Activated B cell treated with CpG ODN at 0.5 μM for 24 hours (primary cell): Measurements from ENCODE around the gene GARRE1. TPM values are rescaled to one million over a fixed set of nuclear protein-coding genes. Genes with fewer than 3 reads are reported as not detected.
"Not testable (repeated sequence)": the region's sequence is repeated elsewhere in the genome, so short reads cannot be mapped to it uniquely, and the experiment has no call there.

Source experiments
- ATAC-seq: fragments of 200-7000 bp; cut with Tn5 transposase; one replicate; pipeline ENCODE4 v1.10.0; 2021; ENCODE audit warnings: low read depth, mild to moderate bottlenecking, moderate library complexity
- CTCF ChIA-PET: fragments of 350-600 bp; sonication (Branson Sonifier 250); formaldehyde crosslinking; loops from one replicate; lab custom pipeline; 2021; ENCODE audit warnings: antibody characterized with exemption; lab: Charles Lee
- POLR2A ChIA-PET: fragments of 350-600 bp; sonication (Branson Sonifier 250); formaldehyde crosslinking; loops from one replicate; lab custom pipeline; 2021; ENCODE audit warnings: antibody characterized with exemption; lab: Charles Lee
- DNase-seq: peaks from one replicate; pipeline ENCODE4 v3.0.0; 2022
- H3K27ac Mint-ChIP-seq: one replicate; pipeline ENCODE4 v1.8.0; 2020; ENCODE audit warnings: mixed read lengths
- H3K27me3 Mint-ChIP-seq: one replicate; pipeline ENCODE4 v1.8.0; 2021; ENCODE audit warnings: mixed read lengths
- H3K36me3 Mint-ChIP-seq: one replicate; pipeline ENCODE4 v1.8.0; 2021; ENCODE audit warnings: low read depth, mixed read lengths
- H3K4me1 Mint-ChIP-seq: one replicate; pipeline ENCODE4 v1.8.0; 2021; ENCODE audit warnings: mixed read lengths
- H3K4me3 Mint-ChIP-seq: one replicate; pipeline ENCODE4 v1.8.0; 2020; ENCODE audit warnings: mild to moderate bottlenecking, mixed read lengths
- H3K9me3 Mint-ChIP-seq: one replicate; pipeline ENCODE4 v1.8.0; 2020; ENCODE audit warnings: mixed read lengths
- intact Hi-C: fragments of 100-400 bp; cut with micrococcal nuclease; formaldehyde crosslinking; loops from one replicate; pipeline ENCODE4 v1.15.1; 2024
- total RNA-seq: library from RNA; stranded (reverse); gene quantifications from 2 replicates; pipeline ENCODE4 v1.2.3, GENCODE V29; 2022
- TF ChIP-seq, protein P1 (sequence below): fragments of 200-600 bp; IDR thresholded peaks from one replicate; pipeline ENCODE4 v1.8.0; 2022; ENCODE audit warnings: antibody characterized with exemption, mild to moderate bottlenecking

Gene GARRE1
- total RNA-seq: 30.6 and 33.6 TPM in 2 replicates

- H3K27me3 Mint-ChIP-seq: no peaks in the 10 kb centered on the region
- H3K27ac Mint-ChIP-seq: peak within 1 kb of the TSS; percentile 96
- ChIA-PET POLR2A (interaction anchor here (0.7 to 1.9 kb wide), 6 partner anchors 15 to 81 kb away, joined by 3 to 17 read pairs (median 4); no protein-coding TSS in a partner anchor), CTCF (no interaction called here)
- intact Hi-C loops: loop anchor here (1.0 to 5.0 kb wide), 3 partner anchors 61 to 248 kb away; no protein-coding TSS in a partner anchor
- peak within 1 kb of the TSS; percentile 98 for H3K4me3 Mint-ChIP-seq
- peak; percentile 87 for ATAC-seq
- TF ChIP-seq, protein P1, sequence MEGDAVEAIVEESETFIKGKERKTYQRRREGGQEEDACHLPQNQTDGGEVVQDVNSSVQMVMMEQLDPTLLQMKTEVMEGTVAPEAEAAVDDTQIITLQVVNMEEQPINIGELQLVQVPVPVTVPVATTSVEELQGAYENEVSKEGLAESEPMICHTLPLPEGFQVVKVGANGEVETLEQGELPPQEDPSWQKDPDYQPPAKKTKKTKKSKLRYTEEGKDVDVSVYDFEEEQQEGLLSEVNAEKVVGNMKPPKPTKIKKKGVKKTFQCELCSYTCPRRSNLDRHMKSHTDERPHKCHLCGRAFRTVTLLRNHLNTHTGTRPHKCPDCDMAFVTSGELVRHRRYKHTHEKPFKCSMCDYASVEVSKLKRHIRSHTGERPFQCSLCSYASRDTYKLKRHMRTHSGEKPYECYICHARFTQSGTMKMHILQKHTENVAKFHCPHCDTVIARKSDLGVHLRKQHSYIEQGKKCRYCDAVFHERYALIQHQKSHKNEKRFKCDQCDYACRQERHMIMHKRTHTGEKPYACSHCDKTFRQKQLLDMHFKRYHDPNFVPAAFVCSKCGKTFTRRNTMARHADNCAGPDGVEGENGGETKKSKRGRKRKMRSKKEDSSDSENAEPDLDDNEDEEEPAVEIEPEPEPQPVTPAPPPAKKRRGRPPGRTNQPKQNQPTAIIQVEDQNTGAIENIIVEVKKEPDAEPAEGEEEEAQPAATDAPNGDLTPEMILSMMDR: no peak
- H3K9me3 Mint-ChIP-seq: no peaks in the 10 kb centered on the region
- peaks cover 38% of the 10 kb centered on the region for H3K4me1 Mint-ChIP-seq
- peak; percentile 90 for DNase-seq
- peaks cover 8% of the 10 kb centered on the region for H3K36me3 Mint-ChIP-seq
Measured at GRCh38 chr19:34254046-34254697, at the start of gene GARRE1. Gene GARRE1, plus strand, starts transcription at chr19:34254554. Its CDS starts 45,920 bp downstream, at chr19:34300474.

DNA sequence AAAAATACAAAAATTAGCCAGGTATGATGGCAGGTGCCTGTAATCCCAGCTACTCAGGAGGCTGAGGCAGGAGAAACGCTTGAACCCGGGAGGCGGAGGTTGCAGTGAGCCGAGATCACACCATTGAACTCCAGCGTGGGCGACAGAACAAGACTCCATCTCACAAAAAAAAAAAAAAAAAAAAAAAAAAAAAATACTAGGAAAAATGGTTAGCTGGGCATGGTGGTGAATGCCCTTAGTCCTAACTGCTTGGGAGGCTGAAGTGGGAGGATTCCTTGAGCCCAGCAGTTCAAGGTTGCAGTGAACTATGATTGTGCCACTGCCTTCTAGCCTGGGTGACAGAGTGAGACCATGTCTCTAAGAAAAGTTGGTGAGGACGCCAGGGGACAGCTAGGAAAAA, 49.0 kb upstream of the GARRE1 start:
- H3K4me3 Mint-ChIP-seq, ATAC-seq, H3K9me3 Mint-ChIP-seq, DNase-seq, intact Hi-C loops, CTCF ChIA-PET, H3K27me3 Mint-ChIP-seq: not testable (repeated sequence)
- Mint-ChIP-seq H3K4me1 (peaks cover 33% of the 10 kb centered on the region), H3K27ac (peak overlapping the region; percentile 4), H3K36me3 (peaks cover 54% of the 10 kb centered on the region)
- POLR2A ChIA-PET: interaction anchor here (0.6 kb wide), 1 partner anchor 12 kb away, joined by 5 read pairs; no protein-coding TSS in a partner anchor

- CTCF ChIA-PET: no interaction called here
- no peaks in the 10 kb centered on the region for H3K9me3 Mint-ChIP-seq
- intact Hi-C loops: no loop called here
- ATAC-seq: no peak
- POLR2A ChIA-PET: interaction anchor here (0.6 to 0.9 kb wide), 2 partner anchors 9 to 37 kb away, joined by 5 to 6 read pairs; no protein-coding TSS in a partner anchor
- no peak overlapping the region for H3K4me3 Mint-ChIP-seq
- DNase-seq: no peak
- H3K27ac Mint-ChIP-seq: no peak overlapping the region
- H3K27me3 Mint-ChIP-seq: no peaks in the 10 kb centered on the region
- H3K36me3 Mint-ChIP-seq: peaks cover 58% of the 10 kb centered on the region
- H3K4me1 Mint-ChIP-seq: peaks cover 6% of the 10 kb centered on the region
- TF ChIP-seq, protein P1: no peak
Measured at GRCh38 chr19:34208291-34208884, 46.0 kb upstream of the GARRE1 start.

DNA sequence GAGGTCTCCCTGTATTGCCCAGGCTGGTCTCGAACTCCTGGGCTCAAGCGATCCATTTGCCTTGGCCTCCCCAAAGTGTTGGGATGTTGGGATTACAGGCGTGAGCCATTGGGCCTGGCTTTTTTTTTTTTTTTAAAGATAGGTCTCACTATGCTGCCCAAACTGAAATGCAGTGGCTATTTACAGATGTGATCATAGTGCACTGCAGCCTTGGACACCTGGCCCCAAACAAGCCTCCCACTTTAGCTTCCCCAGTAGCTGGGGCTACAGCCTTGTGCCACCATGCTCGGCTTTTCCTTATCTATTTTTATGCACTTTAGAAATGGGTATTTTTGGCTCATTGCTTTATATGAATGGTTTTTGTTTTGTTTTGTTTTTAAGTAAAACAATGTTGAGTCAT, 44.6 kb upstream of the GARRE1 start:
- TF ChIP-seq, protein P1: no peak
- no peaks in the 10 kb centered on the region for H3K9me3 Mint-ChIP-seq
- intact Hi-C loops: no loop called here
- DNase-seq: no peak
- H3K27ac Mint-ChIP-seq: no peak overlapping the region
- H3K27me3 Mint-ChIP-seq: no peaks in the 10 kb centered on the region
- peaks cover 2% of the 10 kb centered on the region for H3K4me1 Mint-ChIP-seq
- ChIA-PET CTCF (no interaction called here), POLR2A (no interaction called here)
- no peak for ATAC-seq
- H3K36me3 Mint-ChIP-seq: peaks cover 63% of the 10 kb centered on the region
- H3K4me3 Mint-ChIP-seq: no peak overlapping the region

DNA sequence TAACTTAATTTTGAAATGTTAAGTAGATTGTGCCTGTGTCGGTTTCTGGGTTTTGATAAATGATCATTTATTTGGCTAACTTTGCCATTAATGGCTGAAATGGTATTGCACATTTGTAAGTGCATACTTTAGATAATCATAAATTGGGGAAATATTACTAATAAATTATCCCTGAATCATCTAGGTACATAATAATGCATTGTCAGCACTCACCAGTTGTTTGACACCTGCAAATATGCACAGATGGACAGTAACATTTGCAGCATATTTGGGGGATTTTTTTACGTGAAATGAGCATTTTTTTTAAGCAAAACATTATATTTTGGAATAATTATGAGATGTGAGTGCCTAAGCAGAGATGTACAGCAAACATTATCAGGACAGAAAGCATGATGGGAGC, 41.1 kb upstream of the GARRE1 start:
- Mint-ChIP-seq H3K27ac (no peak overlapping the region), H3K4me1 (peaks cover 15% of the 10 kb centered on the region)
- POLR2A ChIA-PET: interaction anchor here (0.7 kb wide), 1 partner anchor 1142 kb away, joined by 4 read pairs; no protein-coding TSS in a partner anchor

More for the DNA sequence above, 41.1 kb upstream of the GARRE1 start:
- ATAC-seq (no peak), DNase-seq (no peak)
- Mint-ChIP-seq H3K27me3 (no peaks in the 10 kb centered on the region), H3K4me3 (no peak overlapping the region), H3K36me3 (peaks cover 60% of the 10 kb centered on the region), H3K9me3 (no peaks in the 10 kb centered on the region)
- TF ChIP-seq, protein P1: no peak
- CTCF ChIA-PET: no interaction called here
- intact Hi-C loops: no loop called here
